Ammon's horn (tissue), 1 donor: ENCODE data around the gene LRRC58.
A peak's percentile ranks its signal among the peaks of the same experiment; 100 is the strongest.
"Not testable (repeated sequence)": the region's sequence is repeated elsewhere in the genome, so short reads cannot be mapped to it uniquely, and the experiment has no call there.

Experiments
- DNase-seq: peaks from one replicate; pipeline ENCODE4 v3.0.0-alpha.2; 2016; ENCODE audit warnings: low spot score

The LRRC58 gene

GRCh38 chr3:120348991-120349854, at the start of gene LRRC58:
TSS of gene LRRC58 (minus strand) at chr3:120349354. CDS start at chr3:120349243, 111 bp downstream.
- DNase-seq, result peak; percentile 91

DNA sequence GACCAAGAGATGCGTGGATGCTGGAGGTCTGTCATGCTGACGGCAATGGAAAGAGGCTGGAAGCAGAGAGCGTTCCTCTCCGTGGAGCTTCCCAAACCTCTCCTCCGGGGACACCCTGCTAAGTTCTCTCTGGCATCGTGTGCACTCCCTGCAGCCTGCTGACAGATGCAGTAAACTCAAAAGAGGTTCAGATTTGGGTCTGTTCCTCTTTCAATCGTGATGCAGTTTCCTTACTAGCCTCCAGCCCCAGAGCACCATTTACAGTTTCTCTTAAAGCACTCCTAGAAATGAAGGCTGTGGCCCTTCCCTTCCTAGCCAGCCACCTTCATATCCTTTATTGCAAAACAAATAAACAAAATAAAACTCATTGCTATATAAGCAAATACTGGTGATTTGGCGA, 47.3 kb upstream of the LRRC58 start:
- no peak for DNase-seq

DNA sequence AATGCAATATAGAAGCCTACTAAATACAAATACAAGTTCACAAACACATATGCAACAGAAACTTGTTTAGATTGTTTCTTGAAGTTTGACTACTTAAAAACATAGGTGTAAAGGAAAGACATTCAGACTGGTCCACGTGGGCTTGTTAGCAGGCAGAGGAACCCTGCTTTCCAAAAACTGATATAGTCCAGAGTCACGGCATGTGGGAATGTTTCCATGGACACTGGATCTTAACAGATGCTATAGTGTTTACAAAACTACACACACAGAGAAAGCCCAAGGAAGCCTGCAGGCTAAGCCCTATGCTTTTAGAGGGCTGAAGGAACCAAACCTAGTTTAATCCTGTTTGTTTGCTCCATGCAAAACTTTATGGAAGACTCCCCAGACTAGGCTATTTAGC, 45.2 kb upstream of the LRRC58 start:
- DNase-seq, result no peak

GRCh38 chr3:120393761-120394160, 44.6 kb upstream of the LRRC58 start:
- DNase-seq, result no peak

DNA sequence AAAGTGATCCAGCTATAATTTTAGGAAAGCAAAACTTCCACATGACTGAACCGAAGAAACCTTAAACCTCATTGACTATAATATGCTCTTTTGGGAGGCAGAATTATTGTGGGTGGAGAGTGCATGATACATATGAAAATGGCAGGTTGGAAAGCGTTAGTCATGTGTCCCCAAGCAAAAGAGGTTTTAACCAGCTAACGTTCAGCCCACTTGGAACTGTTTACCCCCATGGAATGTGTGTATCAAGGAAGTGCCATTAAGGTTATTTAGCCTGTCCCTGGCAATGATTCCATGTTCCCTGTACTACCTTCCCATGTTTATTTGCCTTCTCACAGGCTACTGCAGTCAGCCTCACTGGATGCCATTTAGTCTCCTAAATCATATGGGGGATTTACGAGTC, 44.1 kb upstream of the LRRC58 start:
- DNase-seq, result no peak

DNA sequence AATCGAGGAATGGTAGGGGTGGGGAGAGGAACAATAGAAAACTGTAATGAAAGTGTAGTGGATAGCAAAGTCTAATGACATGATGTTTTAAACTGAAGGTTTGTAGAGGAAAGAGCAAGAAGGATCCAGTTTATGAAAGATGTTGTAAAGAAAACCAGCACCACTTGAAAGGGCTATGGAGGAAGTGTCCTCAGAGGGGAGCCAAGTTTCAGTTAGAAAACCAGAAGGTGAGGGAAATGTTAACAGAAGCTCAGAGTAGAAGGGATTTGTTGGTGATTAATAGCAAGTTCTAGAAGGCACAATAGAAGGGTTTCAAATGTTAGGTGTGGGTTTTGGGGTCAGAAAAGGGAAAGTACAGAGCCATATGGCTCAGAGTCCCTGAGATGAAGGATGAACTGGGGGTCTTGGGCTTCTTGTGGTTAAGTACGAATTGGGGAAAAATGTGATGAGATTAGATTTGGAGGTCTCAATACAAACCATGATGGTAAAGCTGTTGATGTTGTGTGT, 33.8 kb upstream of the LRRC58 start:
- no peak for DNase-seq

GRCh38 chr3:120381503-120381902, 32.3 kb upstream of the LRRC58 start:
- DNase-seq, result no peak

DNA sequence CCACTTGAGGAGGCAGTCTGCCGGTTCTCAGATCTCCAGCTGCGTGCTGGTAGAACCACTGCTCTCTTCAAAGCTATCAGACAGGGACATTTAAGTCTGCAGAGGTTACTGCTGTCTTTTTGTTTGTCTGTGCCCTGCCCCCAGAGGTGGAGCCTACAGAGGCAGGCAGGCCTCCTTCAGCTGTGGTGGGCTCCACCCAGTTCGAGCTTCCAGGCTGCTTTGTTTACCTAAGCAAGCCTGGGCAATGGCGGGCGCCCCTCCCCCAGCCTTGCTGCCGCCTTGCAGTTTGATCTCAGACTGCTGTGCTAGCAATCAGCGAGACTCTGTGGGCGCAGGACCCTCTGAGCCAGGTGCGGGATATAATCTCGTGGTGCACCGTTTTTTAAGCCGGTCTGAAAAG, 28.8 kb upstream of the LRRC58 start:
- not testable (repeated sequence) for DNase-seq

DNA sequence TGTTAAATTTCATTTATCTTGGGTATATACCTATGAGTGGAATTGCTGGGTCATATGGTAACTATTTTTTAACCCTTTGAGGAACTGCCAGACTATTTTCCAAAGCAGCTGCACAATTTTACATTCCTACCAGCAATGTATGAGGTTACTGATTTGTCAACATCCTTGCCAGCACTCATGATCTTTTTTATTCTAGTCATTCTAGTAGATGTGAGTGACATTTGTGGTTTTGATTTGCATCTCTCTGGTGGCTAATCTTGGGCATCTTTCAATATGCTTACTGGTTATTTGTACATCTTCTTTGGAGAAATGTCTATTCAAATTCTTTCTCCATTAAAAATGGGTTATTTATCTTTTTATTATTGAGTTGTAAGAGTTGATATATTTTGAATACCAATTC, 21.3 kb upstream of the LRRC58 start:
- no peak for DNase-seq

GRCh38 chr3:120369037-120369467, 19.9 kb upstream of the LRRC58 start:
- DNase-seq, result no peak

GRCh38 chr3:120368172-120368571, 19.0 kb upstream of the LRRC58 start:
- DNase-seq, result no peak

- DNase-seq, result no peak
Measured at GRCh38 chr3:120364821-120365220, 15.7 kb upstream of the LRRC58 start.

DNA sequence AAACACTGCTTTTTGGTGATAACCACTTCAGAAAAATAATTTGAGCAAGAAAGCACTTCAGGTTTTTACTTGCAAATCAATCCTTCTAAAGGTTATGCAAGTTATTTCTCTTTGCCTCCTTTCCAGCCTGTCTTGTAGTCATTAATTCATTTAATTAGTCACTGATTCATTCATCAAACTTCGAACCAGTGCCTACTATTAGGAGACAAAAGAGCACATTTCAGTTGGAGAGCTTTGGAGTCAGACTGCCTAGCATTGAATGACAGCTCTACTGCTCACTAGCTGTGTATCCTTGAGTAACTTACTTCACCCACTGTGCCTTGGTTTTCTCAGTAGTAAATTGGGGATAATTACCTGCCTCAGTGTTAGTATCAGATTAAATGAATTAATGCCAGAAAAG, 14.9 kb upstream of the LRRC58 start:
- DNase-seq, result no peak

- DNase-seq, result no peak
Measured at GRCh38 chr3:120357807-120358206, 8.7 kb upstream of the LRRC58 start.

DNA sequence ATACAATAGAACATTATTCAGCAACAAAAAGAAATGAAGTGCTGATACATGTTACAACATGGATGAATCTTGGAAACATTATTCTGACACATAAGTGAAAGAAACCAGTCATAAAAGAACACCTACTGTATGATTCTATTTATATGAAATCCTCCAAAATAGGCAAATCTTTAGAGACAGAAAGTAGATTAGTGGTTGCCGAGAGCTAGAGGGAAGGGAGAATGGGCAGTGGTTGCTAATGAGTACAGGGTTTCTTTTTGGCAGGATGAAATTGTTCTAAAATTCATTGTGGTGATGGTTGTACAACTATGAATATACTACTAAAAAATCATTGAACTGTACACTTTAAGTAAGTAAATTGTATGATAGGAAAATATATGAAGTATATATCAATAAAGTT, 6.3 kb upstream of the LRRC58 start:
- DNase-seq, result no peak

GRCh38 chr3:120353463-120353862, 4.3 kb upstream of the LRRC58 start:
- no peak for DNase-seq

GRCh38 chr3:120352017-120352416, 2.9 kb upstream of the LRRC58 start:
- no peak for DNase-seq

GRCh38 chr3:120350401-120350941, 1.3 kb upstream of the LRRC58 start:
- DNase-seq, result peak; percentile 12

DNA sequence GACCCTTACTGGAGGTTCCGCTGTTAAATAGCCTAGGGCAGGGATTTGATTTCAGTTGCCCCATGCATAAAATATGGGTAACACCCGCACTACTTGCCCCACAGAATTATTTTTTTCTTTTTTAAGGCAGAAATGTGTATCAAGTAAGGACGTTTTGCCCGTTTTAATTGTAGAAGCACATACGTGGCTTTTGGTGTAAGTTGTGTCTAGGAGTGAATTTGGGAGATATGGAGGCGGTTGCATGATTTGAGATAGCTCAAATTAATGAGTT, 636 bp upstream of the LRRC58 start:
- no peak for DNase-seq

DNA sequence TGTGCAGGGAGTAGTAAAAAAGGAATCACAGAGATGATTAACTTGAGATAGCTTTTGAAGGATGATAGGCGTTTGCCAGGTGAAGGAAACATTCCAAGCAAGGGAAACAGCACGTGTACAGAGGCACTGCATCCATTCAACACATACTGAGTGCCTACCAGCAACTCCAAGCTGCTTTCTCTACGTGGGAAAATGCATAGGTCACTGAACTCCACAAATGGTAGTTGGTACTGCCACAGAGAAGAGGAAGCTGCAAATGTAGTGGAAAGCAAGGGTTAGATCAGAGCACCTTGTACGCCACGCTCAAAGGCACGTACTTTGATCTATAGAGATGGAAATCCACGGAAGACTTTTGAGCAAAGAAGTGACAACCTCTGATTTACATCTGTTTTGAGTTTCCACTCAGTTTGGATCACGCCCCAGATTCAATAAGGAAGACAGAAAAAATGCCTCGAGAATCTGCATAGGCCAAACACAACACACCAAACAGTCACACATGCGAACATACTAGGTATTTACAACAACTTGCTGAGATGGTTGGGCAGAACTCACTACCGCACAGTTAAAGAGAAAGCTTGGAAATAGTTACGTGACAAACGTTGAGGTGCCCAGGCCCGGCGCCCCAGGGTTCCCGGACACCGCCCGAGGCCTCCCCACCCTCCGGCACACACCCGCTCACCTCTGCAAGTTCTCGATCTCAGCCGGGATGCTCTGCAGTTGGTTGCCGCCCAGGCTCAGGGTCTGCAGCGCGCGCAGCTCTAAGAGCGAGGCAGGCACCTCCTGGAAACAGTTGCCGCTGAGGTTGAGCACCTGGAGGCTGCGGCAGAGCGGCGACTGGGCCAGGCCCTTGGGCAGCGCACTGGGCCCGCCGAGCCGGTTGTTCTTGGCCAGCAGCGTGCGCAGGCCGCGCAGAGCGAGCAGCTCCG, 826 bp downstream of the LRRC58 start:
- DNase-seq, result peak; percentile 7

- no peak for DNase-seq
Measured at GRCh38 chr3:120344349-120344748, 4.8 kb downstream of the LRRC58 start.

DNA sequence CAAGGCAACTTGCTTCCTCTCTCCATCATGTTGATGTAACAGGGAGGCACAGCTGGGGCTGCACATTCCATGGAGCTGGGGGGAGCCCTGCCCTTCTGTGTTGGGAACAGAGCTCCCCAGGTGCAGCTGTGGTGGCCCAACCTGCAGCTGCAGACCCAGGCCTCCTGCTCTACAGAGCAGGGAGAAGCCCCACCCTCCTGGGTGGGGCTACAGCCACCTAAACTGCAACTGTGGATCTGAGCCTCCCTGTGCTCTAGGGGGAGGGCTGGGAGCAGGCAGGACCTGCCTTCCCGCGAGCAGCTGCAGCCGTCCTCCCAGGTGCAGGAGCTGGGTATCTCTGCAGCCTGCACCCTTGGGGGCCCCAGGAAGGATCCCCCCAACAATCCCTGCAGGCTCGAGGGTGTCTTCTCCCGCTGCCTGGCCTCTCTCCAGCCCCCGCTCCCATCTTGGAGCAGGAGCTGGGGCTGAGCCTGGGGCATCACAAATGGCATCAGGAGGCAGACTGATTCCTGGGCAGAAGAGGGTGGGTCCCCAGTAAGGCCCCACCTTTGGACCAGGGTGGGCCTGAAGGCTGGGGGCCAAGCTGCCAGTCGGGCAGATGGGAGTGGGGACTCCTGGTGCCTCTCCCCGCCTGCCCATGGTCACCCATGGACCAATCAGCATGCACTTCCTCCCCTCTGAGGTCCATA, 7.4 kb downstream of the LRRC58 start:
- no peak for DNase-seq
